GM23248 (cell line): Measurements from ENCODE around the gene RC3H2. TPM values are rescaled to one million over a fixed set of nuclear protein-coding genes. Genes with fewer than 3 reads are reported as not detected.
"Not testable (repeated sequence)": the region's sequence is repeated elsewhere in the genome, so short reads cannot be mapped to it uniquely, and the experiment has no call there.

Source experiments
- DNase-seq: peaks from one replicate; pipeline ENCODE4 v3.0.0-alpha.2; 2015
- H2AFZ ChIP-seq: fragments of 200-600 bp; sonication (generic); 2 replicates; pipeline ENCODE4 v1.6.1; 2016; ENCODE audit warnings: antibody characterized with exemption
- H3F3A ChIP-seq: fragments of 200-600 bp; sonication (generic); 2 replicates; pipeline ENCODE4 v1.6.1; 2016; ENCODE audit warnings: mild to moderate bottlenecking, antibody characterized with exemption, mixed run types; ENCODE audit not compliant: insufficient read depth
- H3K27ac ChIP-seq: fragments of 200-600 bp; sonication (generic); 2 replicates; pipeline ENCODE4 v1.5.1; 2016; ENCODE audit warnings: mild to moderate bottlenecking
- H3K27me3 ChIP-seq: fragments of 200-600 bp; sonication (generic); replicated peaks from 2 replicates; pipeline ENCODE4 v1.6.1; 2016; ENCODE audit warnings: mild to moderate bottlenecking; ENCODE audit not compliant: insufficient read depth
- H3K36me3 ChIP-seq: fragments of 200-600 bp; sonication (generic); 2 replicates; pipeline ENCODE4 v1.6.1; 2016; ENCODE audit warnings: low read depth, mild to moderate bottlenecking
- H3K4me1 ChIP-seq: fragments of 200-600 bp; sonication (generic); 2 replicates; pipeline ENCODE4 v1.6.1; 2016; ENCODE audit warnings: mild to moderate bottlenecking; ENCODE audit not compliant: insufficient read depth
- H3K4me2 ChIP-seq: fragments of 200-600 bp; sonication (generic); one replicate; pipeline ENCODE4 v1.6.1; 2016; ENCODE audit warnings: mild to moderate bottlenecking; ENCODE audit not compliant: unreplicated experiment
- H3K4me3 ChIP-seq: fragments of 200-600 bp; sonication (generic); 2 replicates; pipeline ENCODE4 v1.5.1; 2016; ENCODE audit warnings: mild to moderate bottlenecking
- H3K79me2 ChIP-seq: fragments of 200-600 bp; sonication (generic); 2 replicates; pipeline ENCODE4 v1.6.1; 2016; ENCODE audit warnings: mild to moderate bottlenecking; ENCODE audit not compliant: insufficient read depth
- H3K9ac ChIP-seq: fragments of 200-600 bp; sonication (generic); 2 replicates; pipeline ENCODE4 v1.6.1; 2016; ENCODE audit warnings: mild to moderate bottlenecking
- H3K9me2 ChIP-seq: fragments of 200-600 bp; sonication (generic); 2 replicates; pipeline ENCODE4 v1.6.1; 2016; ENCODE audit warnings: mixed run types, mild to moderate bottlenecking, moderate library complexity; ENCODE audit not compliant: insufficient read depth
- H3K9me3 ChIP-seq: fragments of 200-600 bp; sonication (generic); one replicate; pipeline ENCODE4 v1.6.1; 2017; ENCODE audit warnings: low read depth
- H4K20me1 ChIP-seq: fragments of 200-600 bp; sonication (generic); 2 replicates; pipeline ENCODE4 v1.6.0; 2016; ENCODE audit not compliant: insufficient read depth
- EZH2 ChIP-seq: fragments of 200-600 bp; sonication (generic); IDR thresholded peaks from 2 replicates; pipeline ENCODE4 v1.6.1; 2018; ENCODE audit warnings: antibody characterized with exemption, mild to moderate bottlenecking; ENCODE audit not compliant: insufficient read depth, poor library complexity, severe bottlenecking
- EZH2phosphoT487 ChIP-seq: fragments of 200-600 bp; sonication (generic); IDR thresholded peaks from 2 replicates; pipeline ENCODE4 v1.6.1; 2018; ENCODE audit warnings: antibody characterized with exemption, moderate library complexity, mild to moderate bottlenecking, low read depth; ENCODE audit not compliant: insufficient read depth
- WGBS, 2 experiments: methylation state at CpG; one replicate each; pipeline ENCODE4 v1.1.6; 2015 to 2017; ENCODE audit warnings: low lambda C conversion rate in 2 of 2, low coverage in 1 of 2; ENCODE audit errors: missing lambda C conversion rate in 2 of 2; 5-methylcytosine and 5-hydroxymethylcytosine counted together
- in situ Hi-C: fragments of 300-500 bp; cut with MboI; formaldehyde crosslinking; loops from 2 replicates; pipeline ENCODE4 v1.15.0; 2020
- polyA plus RNA-seq: library from polyadenylated mRNA; unstranded; fragments of >200 nt; fragmentation: Nextera tagmentation; extraction: Ambion mirVana; gene quantifications from 2 replicates; pipeline ENCODE4 v1.2.1, GENCODE V29; 2016
- total RNA-seq: library from RNA; depleted of rRNA; stranded (reverse); fragments of >200 nt; shearing (Covaris generic); gene quantifications from 2 replicates; pipeline ENCODE4 v1.2.3, GENCODE V29; 2014

RC3H2 gene
- total and polyA plus RNA-seq, 2 experiments from 2014 or later, result 22.1 to 26.8 TPM

- H3K27ac ChIP-seq, result no peak overlapping the region
- in situ Hi-C loops, result no loop called here
- TF ChIP-seq EZH2phosphoT487 (no peak), EZH2 (no peak)
- no peaks in the 10 kb centered on the region for H4K20me1 ChIP-seq
- peaks cover 76% of the 10 kb centered on the region for H3K36me3 ChIP-seq
- H3K9me3 ChIP-seq, result no peaks in the 10 kb centered on the region
- H2AFZ ChIP-seq, result no peak overlapping the region
- no peaks in the 10 kb centered on the region for H3K4me1 ChIP-seq
- no peaks in the 10 kb centered on the region for H3K9me2 ChIP-seq
- no peak overlapping the region for H3K4me3 ChIP-seq
- H3K79me2 ChIP-seq, result peaks cover 7% of the 10 kb centered on the region; the same call in 1 of the 2 replicates
- DNase-seq, result no peak
- no peaks in the 10 kb centered on the region for H3K27me3 ChIP-seq
- H3K9ac ChIP-seq, result no peak overlapping the region
- peaks cover 9% of the 10 kb centered on the region; the same call in 1 of the 2 replicates for H3F3A ChIP-seq
- no peak overlapping the region for H3K4me2 ChIP-seq
- 79 to 89% methylated on average over 8 of the region's 8 CpGs for WGBS, 2 experiments
These were observed 44.6 kb downstream of the RC3H2 start for GRCh38 chr9:122860319-122861142.

- Histone ChIP-seq H2AFZ (no peak overlapping the region), H3K79me2 (no peaks in the 10 kb centered on the region; the same call in 1 of the 2 replicates), H3K4me1 (no peaks in the 10 kb centered on the region), H3K9me2 (no peaks in the 10 kb centered on the region), H3K4me3 (no peak overlapping the region), H3K27ac (no peak overlapping the region), H3K36me3 (peaks cover 79% of the 10 kb centered on the region), H3K27me3 (no peaks in the 10 kb centered on the region), H3K9ac (no peak overlapping the region), H3F3A (peaks cover 6% of the 10 kb centered on the region; the same call in 1 of the 2 replicates), H4K20me1 (no peaks in the 10 kb centered on the region), H3K4me2 (no peak overlapping the region), H3K9me3 (no peaks in the 10 kb centered on the region)
- DNase-seq, result no peak
- in situ Hi-C loops, result no loop called here
- 97 to 98% methylated on average over 3 of the region's 3 CpGs for WGBS, 2 experiments
- TF ChIP-seq EZH2 (no peak), EZH2phosphoT487 (no peak)
These were observed 47.3 kb downstream of the RC3H2 start for GRCh38 chr9:122857815-122858214.

DNA sequence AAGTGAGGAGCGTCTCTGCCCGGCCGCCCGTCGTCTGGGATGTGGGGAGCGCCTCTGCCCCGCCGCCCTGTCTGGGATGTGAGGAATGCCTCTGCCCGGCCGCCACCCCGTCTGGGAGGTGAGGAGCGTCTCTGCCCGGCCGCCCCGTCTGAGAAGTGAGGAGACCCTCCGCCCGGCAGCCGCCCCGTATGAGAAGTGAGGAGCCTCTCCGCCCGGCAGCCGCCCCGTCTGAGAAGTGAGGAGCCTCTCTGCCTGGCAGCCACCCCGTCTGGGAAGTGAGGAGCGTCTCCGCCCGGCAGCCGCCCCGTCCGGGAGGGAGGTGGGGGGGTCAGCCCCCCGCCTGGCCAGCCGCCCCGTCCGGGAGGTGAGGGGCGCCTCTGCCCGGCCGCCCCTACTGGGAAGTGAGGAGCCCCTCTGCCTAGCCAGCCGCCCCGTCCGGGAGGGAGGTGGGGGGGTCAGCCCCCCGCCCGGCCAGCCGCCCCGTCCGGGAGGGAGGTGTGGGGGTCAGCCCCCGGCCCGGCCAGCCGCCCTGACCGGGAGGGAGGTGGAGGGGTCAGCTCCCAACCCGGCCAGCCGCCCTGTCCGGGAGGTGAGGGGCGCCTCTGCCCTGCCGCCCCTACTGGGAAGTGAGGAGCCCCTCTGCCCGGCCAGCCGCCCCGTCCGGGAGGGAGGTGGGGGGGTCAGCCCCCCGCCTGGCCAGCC is 52.9 kb downstream of the RC3H2 start:
- H3K4me2 ChIP-seq, H3K27me3 ChIP-seq, H3K4me1 ChIP-seq, H4K20me1 ChIP-seq, H2AFZ ChIP-seq, DNase-seq, H3K9ac ChIP-seq, H3K27ac ChIP-seq, H3F3A ChIP-seq, in situ Hi-C loops, H3K9me3 ChIP-seq, H3K9me2 ChIP-seq, H3K4me3 ChIP-seq, H3K79me2 ChIP-seq: not testable (repeated sequence)
- WGBS, 2 experiments, result 94% methylated on average over 38 of the region's 59 CpGs; no CpG with 5 or more reads in 1 of the 2 experiments
- peaks cover 68% of the 10 kb centered on the region for H3K36me3 ChIP-seq

DNA sequence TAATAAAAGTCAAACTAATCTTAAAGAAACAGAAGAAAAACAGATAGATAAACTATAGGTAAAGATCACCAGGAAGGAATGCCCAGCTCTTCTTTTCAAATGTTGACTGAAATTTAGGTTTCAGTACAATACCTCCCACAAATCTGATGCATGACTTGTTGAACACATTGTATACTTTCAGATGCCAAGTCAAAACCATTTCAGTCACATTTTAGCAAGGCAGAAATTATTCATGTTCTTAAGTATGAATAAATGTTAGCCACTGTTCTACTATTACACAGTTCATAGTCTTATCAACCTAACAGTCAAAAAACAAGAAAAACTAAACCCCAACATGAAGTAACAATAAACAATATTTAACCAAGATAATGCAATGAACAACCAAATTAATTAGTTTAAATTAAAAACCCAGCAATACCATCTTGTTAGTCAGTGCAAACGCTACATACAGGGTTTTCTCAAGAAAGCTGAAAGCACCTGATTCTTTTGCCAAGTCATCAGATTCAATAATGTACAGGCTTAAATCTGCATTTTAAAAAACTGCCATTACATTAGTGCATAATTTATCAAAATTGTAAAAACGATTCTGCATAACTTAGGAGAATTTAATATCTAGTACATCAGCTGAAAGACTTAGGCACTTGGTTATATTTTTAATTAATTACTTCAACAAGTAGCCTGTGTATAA is 56.8 kb downstream of the RC3H2 start:
- peaks cover 44% of the 10 kb centered on the region for H3K36me3 ChIP-seq
- H3K4me3 ChIP-seq, result no peak overlapping the region
- no peak for TF ChIP-seq EZH2phosphoT487
- TF ChIP-seq EZH2, result no peak
- no peak overlapping the region for H3K9ac ChIP-seq
- in situ Hi-C loops, result no loop called here
- no peaks in the 10 kb centered on the region for H3K9me2 ChIP-seq
- no peaks in the 10 kb centered on the region for H4K20me1 ChIP-seq
- no peaks in the 10 kb centered on the region for H3K27me3 ChIP-seq
- no peak overlapping the region for H3K4me2 ChIP-seq
- H3K27ac ChIP-seq, result no peak overlapping the region
- no peaks in the 10 kb centered on the region for H3K9me3 ChIP-seq
- no peak for DNase-seq
- H2AFZ ChIP-seq, result no peak overlapping the region
- WGBS, 2 experiments, result 98 to 100% methylated on average over 2 of the region's 2 CpGs
- H3K79me2 ChIP-seq, result no peaks in the 10 kb centered on the region
- H3K4me1 ChIP-seq, result no peaks in the 10 kb centered on the region
- 0 out of 2 replicates have a peak, but pooled peaks cover 3% of the 10 kb centered on the region for H3F3A ChIP-seq
